Activated T-cell treated with anti-CD3 and anti-CD28 coated beads, Interleukin-2, amount 50 U/mL, for 72 hours (primary cell): ENCODE measurements around the gene CRYBA1. TPM values are rescaled to one million over a fixed set of nuclear protein-coding genes. Genes with fewer than 3 reads are reported as not detected.

Experiments used
- ATAC-seq, 2 donors: fragments of 150-1000 bp; cut with Tn5 transposase; replicated peaks in 1 of 2; 2 replicates each; pipeline ENCODE4 v1.10.0; 2021; ENCODE audit warnings: moderate library complexity in 2 of 2, mild to moderate bottlenecking in 1 of 2
- DNase-seq, 2 donors: peaks; one replicate each; pipeline ENCODE4 v3.0.0; 2021 to 2022; ENCODE audit warnings: mixed read lengths in 1 of 2
- H3K27ac Mint-ChIP-seq: one replicate; pipeline ENCODE4 v1.8.0; 2022; ENCODE audit warnings: mild to moderate bottlenecking, moderate library complexity, mixed read lengths
- H3K27me3 Mint-ChIP-seq: one replicate; pipeline ENCODE4 v1.8.0; 2022; ENCODE audit warnings: low read depth, mixed read lengths
- H3K36me3 Mint-ChIP-seq, 2 donors: one replicate each; pipeline ENCODE4 v1.8.0; 2022; ENCODE audit warnings: mixed read lengths in 2 of 2, mild to moderate bottlenecking in 1 of 2; ENCODE audit not compliant: insufficient read depth in 2 of 2
- H3K4me1 Mint-ChIP-seq: one replicate; pipeline ENCODE4 v1.8.0; 2022; ENCODE audit warnings: low read depth, mixed read lengths
- H3K4me3 Mint-ChIP-seq, 2 donors: one replicate each; pipeline ENCODE4 v1.8.0; 2022; ENCODE audit warnings: mild to moderate bottlenecking in 2 of 2, mixed read lengths in 2 of 2, moderate library complexity in 2 of 2
- H3K9me3 Mint-ChIP-seq, 2 donors: one replicate each; pipeline ENCODE4 v1.8.0; 2022; ENCODE audit warnings: mixed read lengths in 2 of 2
- total RNA-seq, 2 donors: library from RNA; stranded (reverse); gene quantifications; one replicate each; pipeline ENCODE4 v1.2.3, GENCODE V29; 2022

CRYBA1 gene
- total RNA-seq, 2 donors from 2014 or later, result not detected

DNA sequence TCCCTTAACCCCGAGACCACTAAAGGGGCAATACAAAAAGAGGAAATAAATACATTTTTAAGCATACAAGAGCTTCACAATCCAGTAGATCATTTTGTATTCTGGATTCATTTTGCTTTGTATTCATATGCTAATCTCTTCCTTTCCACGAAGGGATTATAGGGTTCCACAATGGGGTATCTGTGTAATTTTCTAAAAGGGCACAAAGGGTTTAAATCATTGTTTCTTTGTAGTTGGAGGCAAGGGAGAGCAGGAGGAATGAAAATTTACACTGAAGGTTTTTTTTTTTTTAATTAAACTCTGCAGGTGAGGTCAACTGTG is 47.9 kb downstream of the CRYBA1 start:
- DNase-seq, result no peak
- Mint-ChIP-seq H3K4me1 (peaks cover 39% of the 10 kb centered on the region), H3K4me3 (peak overlapping the region; percentile 96 to 98), H3K36me3 (peaks cover 7 to 12% of the 10 kb centered on the region in 2 donors), H3K9me3 (no peaks in the 10 kb centered on the region), H3K27me3 (no peaks in the 10 kb centered on the region), H3K27ac (peak overlapping the region; percentile 99)
- ATAC-seq, result no peak

GRCh38 chr17:29295420-29295819 is 48.8 kb downstream of the CRYBA1 start:
- peak overlapping the region; percentile 40 to 55 for H3K4me3 Mint-ChIP-seq

GRCh38 chr17:29299031-29299430 is 52.4 kb downstream of the CRYBA1 start:
- DNase-seq, result no peak
- Mint-ChIP-seq H3K9me3 (no peaks in the 10 kb centered on the region), H3K27me3 (no peaks in the 10 kb centered on the region), H3K4me3 (no peak overlapping the region), H3K36me3 (peaks cover 0 to 1% of the 10 kb centered on the region in 2 donors), H3K27ac (no peak overlapping the region), H3K4me1 (peaks cover 13% of the 10 kb centered on the region)
- ATAC-seq, result no peak

More at GRCh38 chr17:29295420-29295819, 48.8 kb downstream of the CRYBA1 start:
- ATAC-seq, result no peak
- Mint-ChIP-seq H3K27me3 (no peaks in the 10 kb centered on the region), H3K9me3 (no peaks in the 10 kb centered on the region), H3K27ac (no peak overlapping the region), H3K36me3 (peaks cover 7 to 9% of the 10 kb centered on the region in 2 donors), H3K4me1 (peaks cover 30% of the 10 kb centered on the region)
- no peak for DNase-seq

- H3K4me3 Mint-ChIP-seq, result no peak overlapping the region
- no peaks in the 10 kb centered on the region for H3K36me3 Mint-ChIP-seq
- no peak overlapping the region for H3K27ac Mint-ChIP-seq
- H3K4me1 Mint-ChIP-seq, result peaks cover 5% of the 10 kb centered on the region
- no peaks in the 10 kb centered on the region for H3K27me3 Mint-ChIP-seq
- ATAC-seq (no peak), DNase-seq (no peak)
- H3K9me3 Mint-ChIP-seq, result no peaks in the 10 kb centered on the region
Observed at GRCh38 chr17:29303386-29303785, 56.7 kb downstream of the CRYBA1 start.

Other genes with a start within 250 kb of the CRYBA1 start
- not detected for gene SEZ6, start 240.8 kb upstream of the CRYBA1 start, total RNA-seq
- 10 to 100 TPM in 1 of 2 donors, 1 to 10 TPM in 1; 9.4 to 13.7 TPM for gene PIPOX, start 203.7 kb upstream of the CRYBA1 start, total RNA-seq
- gene MYO18A, start 66.5 kb upstream of the CRYBA1 start, total RNA-seq, result 10 to 100 TPM; 49.5 to 51.2 TPM
- 10 to 100 TPM; 72.9 to 74.3 TPM for gene NUFIP2, start 47.3 kb downstream of the CRYBA1 start, total RNA-seq
- 10 to 100 TPM; 39.3 to 48.1 TPM for gene TAOK1, start 143.5 kb downstream of the CRYBA1 start, total RNA-seq